Ascending aorta (tissue), 2 donors: Measurements from ENCODE around the gene PRR5. TPM values are rescaled to one million over a fixed set of nuclear protein-coding genes. Genes with fewer than 3 reads are reported as not detected.

Experiments used
- DNase-seq, 2 donors: peaks; one replicate each; pipeline ENCODE4 v3.0.0-alpha.2; 2019; ENCODE audit warnings: low spot score in 2 of 2
- H3K27ac ChIP-seq, 2 donors: fragments of 200-600 bp; sonication (generic); one replicate each; pipeline ENCODE4 v1.5.1; 2016 to 2017; ENCODE audit warnings: mild to moderate bottlenecking in 1 of 2
- H3K27me3 ChIP-seq: fragments of 200-600 bp; sonication (generic); one replicate; pipeline ENCODE4 v1.5.1; 2017
- H3K36me3 ChIP-seq, 2 donors: fragments of 200-600 bp; sonication (generic); one replicate each; pipeline ENCODE4 v1.5.1; 2016
- H3K4me1 ChIP-seq, 2 donors: fragments of 200-600 bp; sonication (generic); one replicate each; pipeline ENCODE4 v1.5.1; 2016 to 2017; ENCODE audit warnings: mild to moderate bottlenecking in 1 of 2
- H3K4me3 ChIP-seq, 2 donors: fragments of 200-600 bp; sonication (generic); one replicate each; pipeline ENCODE4 v1.5.1; 2016 to 2017; ENCODE audit warnings: mild to moderate bottlenecking in 1 of 2
- H3K9me3 ChIP-seq, 2 donors: fragments of 200-600 bp; sonication (generic); one replicate each; pipeline ENCODE4 v1.5.1; 2016
- intact Hi-C: fragments of 100-400 bp; cut with DNase I; formaldehyde crosslinking; loops from one replicate; pipeline ENCODE4 v1.15.1; 2023
- total RNA-seq: library from RNA; depleted of rRNA; stranded (reverse); fragments of >200 nt; gene quantifications from one replicate; pipeline ENCODE4 v1.1.0, GENCODE V29; 2016
- TF ChIP-seq, protein P1 (sequence below), 3 experiments: fragments of 200-600 bp in 2 of 3; fragments of 450-650 bp in 1 of 3; sonication (generic) in 2 of 3; IDR thresholded peaks; one replicate each; pipeline ENCODE4 v1.5.1; 2016 to 2019; ENCODE audit warnings: antibody characterized with exemption in 3 of 3, mild to moderate bottlenecking in 1 of 3, moderate library complexity in 1 of 3

PRR5 gene
- total RNA-seq, 1 donor from 2014 or later: 4.4 TPM

GRCh38 chr22:44732661-44733060 is 30.7 kb downstream of the PRR5 start:
- intact Hi-C loops: no loop called here
- TF ChIP-seq, protein P1, sequence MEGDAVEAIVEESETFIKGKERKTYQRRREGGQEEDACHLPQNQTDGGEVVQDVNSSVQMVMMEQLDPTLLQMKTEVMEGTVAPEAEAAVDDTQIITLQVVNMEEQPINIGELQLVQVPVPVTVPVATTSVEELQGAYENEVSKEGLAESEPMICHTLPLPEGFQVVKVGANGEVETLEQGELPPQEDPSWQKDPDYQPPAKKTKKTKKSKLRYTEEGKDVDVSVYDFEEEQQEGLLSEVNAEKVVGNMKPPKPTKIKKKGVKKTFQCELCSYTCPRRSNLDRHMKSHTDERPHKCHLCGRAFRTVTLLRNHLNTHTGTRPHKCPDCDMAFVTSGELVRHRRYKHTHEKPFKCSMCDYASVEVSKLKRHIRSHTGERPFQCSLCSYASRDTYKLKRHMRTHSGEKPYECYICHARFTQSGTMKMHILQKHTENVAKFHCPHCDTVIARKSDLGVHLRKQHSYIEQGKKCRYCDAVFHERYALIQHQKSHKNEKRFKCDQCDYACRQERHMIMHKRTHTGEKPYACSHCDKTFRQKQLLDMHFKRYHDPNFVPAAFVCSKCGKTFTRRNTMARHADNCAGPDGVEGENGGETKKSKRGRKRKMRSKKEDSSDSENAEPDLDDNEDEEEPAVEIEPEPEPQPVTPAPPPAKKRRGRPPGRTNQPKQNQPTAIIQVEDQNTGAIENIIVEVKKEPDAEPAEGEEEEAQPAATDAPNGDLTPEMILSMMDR (IDR thresholded peaks at IDR 0.05): no peak
- H3K4me3 ChIP-seq: no peak overlapping the region
- DNase-seq: no peak
- no peaks in the 10 kb centered on the region for H3K36me3 ChIP-seq
- H3K4me1 ChIP-seq: no peaks in the 10 kb centered on the region
- H3K27ac ChIP-seq: no peak overlapping the region
- no peaks in the 10 kb centered on the region for H3K9me3 ChIP-seq
- H3K27me3 ChIP-seq: no peaks in the 10 kb centered on the region

DNA sequence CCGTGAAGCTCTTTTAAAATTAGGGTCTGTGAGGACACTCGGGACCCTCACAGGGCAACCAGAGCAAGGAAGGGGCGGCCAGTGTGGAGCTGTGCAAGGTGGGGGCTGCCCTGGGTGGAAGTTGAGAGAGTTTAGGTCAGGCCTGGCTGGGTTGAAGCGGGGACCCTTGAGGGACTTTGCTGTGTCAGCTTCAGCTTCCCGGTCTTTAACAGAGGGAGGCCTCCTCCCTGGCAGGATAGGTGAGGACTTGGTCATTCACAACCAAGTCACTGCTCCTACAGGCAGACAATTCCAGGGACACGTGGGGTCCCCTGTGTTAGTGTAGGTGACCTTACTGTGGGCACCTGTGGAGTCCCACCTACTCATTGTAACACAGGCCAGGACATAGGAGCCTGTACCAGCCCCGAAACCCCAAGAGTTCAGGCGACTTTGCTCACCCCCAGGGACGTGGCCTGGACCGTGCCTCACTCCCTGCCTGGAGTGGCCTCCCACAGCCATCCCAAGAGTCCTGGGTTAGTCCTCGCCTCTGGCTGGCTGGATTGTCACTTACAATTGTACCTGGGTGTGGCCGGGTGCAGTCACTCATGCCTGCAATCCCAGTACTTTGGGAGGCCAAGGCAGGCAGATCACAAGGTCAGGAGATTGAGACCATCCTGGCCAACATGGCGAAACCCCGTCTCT is 31.6 kb downstream of the PRR5 start:
- H3K9me3 ChIP-seq: no peaks in the 10 kb centered on the region
- TF ChIP-seq, protein P1 (IDR thresholded peaks at IDR 0.05): no peak
- no peaks in the 10 kb centered on the region for H3K27me3 ChIP-seq
- intact Hi-C loops: no loop called here
- no peaks in the 10 kb centered on the region for H3K4me1 ChIP-seq
- H3K4me3 ChIP-seq: no peak overlapping the region
- H3K36me3 ChIP-seq: no peaks in the 10 kb centered on the region
- no peak overlapping the region for H3K27ac ChIP-seq
- no peak for DNase-seq

- Histone ChIP-seq H3K4me3 (no peak overlapping the region), H3K9me3 (no peaks in the 10 kb centered on the region), H3K27me3 (no peaks in the 10 kb centered on the region), H3K36me3 (no peaks in the 10 kb centered on the region), H3K27ac (no peak overlapping the region), H3K4me1 (no peaks in the 10 kb centered on the region)
- no peak for DNase-seq
- TF ChIP-seq, protein P1 (IDR thresholded peaks at IDR 0.05): no peak
- intact Hi-C loops: no loop called here
Observed at GRCh38 chr22:44734278-44734677, 32.3 kb downstream of the PRR5 start.

DNA sequence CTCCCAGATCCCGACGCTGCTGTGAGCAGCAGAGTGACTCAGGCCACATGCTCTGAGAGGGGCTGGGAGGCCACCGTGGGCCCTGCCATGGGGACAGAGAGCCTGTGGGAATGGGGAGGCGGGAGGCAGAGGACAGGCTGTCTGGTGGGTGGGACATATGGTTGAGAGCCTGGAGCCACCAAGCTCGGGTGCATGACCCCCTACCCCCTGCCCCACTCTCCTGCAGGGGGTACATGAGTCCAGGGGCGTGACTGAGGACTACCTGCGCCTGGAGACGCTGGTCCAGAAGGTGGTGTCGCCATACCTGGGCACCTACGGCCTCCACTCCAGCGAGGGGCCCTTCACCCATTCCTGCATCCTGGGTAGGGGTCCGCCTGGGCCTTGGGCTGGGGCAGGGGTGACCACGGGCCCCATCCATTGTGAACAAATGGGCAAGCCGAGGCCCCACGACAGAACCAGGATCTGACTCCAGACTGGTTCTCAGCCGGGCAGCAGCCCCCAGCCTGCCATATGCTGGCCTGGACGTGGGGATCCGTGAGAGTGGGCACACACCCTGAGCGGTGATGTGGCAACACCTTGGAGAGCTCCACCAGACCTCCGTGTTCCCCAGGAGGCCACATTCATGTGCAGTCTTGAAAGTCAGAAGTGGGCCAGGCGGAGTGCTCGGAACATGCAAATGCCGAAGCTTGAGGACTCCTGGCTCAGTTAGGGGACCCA is 33.0 kb downstream of the PRR5 start:
- no peak overlapping the region for H3K27ac ChIP-seq
- no peak for DNase-seq
- H3K9me3 ChIP-seq: no peaks in the 10 kb centered on the region
- no peaks in the 10 kb centered on the region for H3K27me3 ChIP-seq
- H3K36me3 ChIP-seq: no peaks in the 10 kb centered on the region
- intact Hi-C loops: no loop called here
- H3K4me3 ChIP-seq: no peak overlapping the region
- H3K4me1 ChIP-seq: no peaks in the 10 kb centered on the region
- TF ChIP-seq, protein P1 (IDR thresholded peaks at IDR 0.05): no peak

DNA sequence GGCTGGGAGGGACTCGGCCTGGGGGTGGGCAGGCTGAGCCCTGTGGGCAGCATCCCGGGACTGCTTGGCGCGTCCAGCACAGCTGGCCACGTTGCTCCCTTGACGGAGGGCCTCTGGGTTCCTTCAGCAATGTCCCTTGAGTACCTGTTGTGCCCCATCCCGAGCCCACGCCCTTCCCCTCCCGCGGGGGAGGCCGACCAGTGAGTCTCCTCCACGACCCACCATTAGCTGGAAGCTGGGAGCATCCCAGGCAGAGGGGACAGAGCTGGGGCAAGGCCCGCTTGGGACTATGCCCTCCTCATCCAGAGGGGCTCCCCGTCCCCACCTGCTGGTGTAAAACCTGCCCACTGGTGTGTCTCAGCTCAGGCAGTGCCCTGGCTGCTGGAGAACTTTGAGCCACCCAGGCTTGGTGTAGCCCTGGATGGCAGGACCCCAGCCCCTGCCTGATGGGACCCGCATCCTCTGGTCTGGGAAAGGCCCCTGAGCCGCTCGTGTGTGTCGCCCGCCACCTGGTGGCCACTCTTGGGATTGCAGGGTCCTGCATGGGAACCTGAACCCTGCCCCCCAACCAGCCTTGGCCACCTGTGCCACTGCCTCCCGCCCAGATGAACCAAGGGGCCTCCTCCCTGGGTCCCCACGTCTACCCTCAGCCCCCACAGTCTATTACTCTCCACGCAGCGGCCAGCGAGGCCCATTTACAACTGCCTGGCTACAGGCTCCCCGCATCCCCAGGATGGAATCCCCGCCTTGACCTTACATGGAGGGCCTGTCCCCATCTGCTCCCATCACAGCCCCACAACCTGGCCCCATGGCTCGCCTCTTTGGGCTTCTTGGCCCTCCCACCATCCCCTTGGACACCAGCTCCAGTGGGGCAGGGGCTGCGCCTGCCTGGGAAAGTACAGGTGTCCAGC is 33.8 kb downstream of the PRR5 start:
- TF ChIP-seq, protein P1 (IDR thresholded peaks at IDR 0.05): peak; percentile 84 to 92 (median 85)
- H3K27ac ChIP-seq: no peak overlapping the region
- H3K4me3 ChIP-seq: no peak overlapping the region
- H3K4me1 ChIP-seq: no peaks in the 10 kb centered on the region
- H3K36me3 ChIP-seq: no peaks in the 10 kb centered on the region
- H3K27me3 ChIP-seq: no peaks in the 10 kb centered on the region
- peak in 1 of 2 donors; percentile 18 for DNase-seq
- intact Hi-C loops: no loop called here
- H3K9me3 ChIP-seq: no peaks in the 10 kb centered on the region
